ENCODE data around the gene HSPA12A. TPM values are rescaled to one million over a fixed set of nuclear protein-coding genes. Genes with fewer than 3 reads are reported as not detected.

The HSPA12A gene
- total RNA-seq, 2 donors from 2014 or later: 13.9 to 15.4 TPM

- H3K27me3 ChIP-seq (ENCODE audit: control insufficient read depth, insufficient read depth, low read length, poor library complexity, severe bottlenecking): no peaks in the 10 kb centered on the region
- Mint-ChIP-seq H3K9me3 (peaks cover 1% of the 10 kb centered on the region), H3K27ac (no peak overlapping the region), H3K27me3 (ENCODE audit: insufficient read depth) (no peaks in the 10 kb centered on the region), H3K4me1 (peaks cover 29% of the 10 kb centered on the region), H3K36me3 (ENCODE audit: low read depth) (no peaks in the 10 kb centered on the region), H3K4me3 (no peak overlapping the region)
- no peak overlapping the region for H3K27ac ChIP-seq (ENCODE audit: low read depth, low read length)
- H3K9me3 ChIP-seq (ENCODE audit: control insufficient read depth, low read length): no peaks in the 10 kb centered on the region
- no peak for DNase-seq
- WGBS, 2 experiments (ENCODE audit: insufficient coverage in 1 of 2, insufficient read length in 1 of 2): 94 to 96% methylated on average over 5 of the region's 5 CpGs
- no peak for TF ChIP-seq CTCF (conservative IDR thresholded peaks at IDR 0.05)
- no peak overlapping the region for H3K4me3 ChIP-seq (ENCODE audit: low read length)
- peaks cover 13% of the 10 kb centered on the region for H3K4me1 ChIP-seq (ENCODE audit: control insufficient read depth, insufficient read depth, low read length)
- no peak overlapping the region for H3K9ac ChIP-seq (ENCODE audit: extremely low read depth, low read length, poor library complexity, severe bottlenecking)
- no peaks in the 10 kb centered on the region for H3K36me3 ChIP-seq (ENCODE audit: control insufficient read depth, insufficient read depth, low read length)
Observed at GRCh38 chr10:116684781-116685180, 57.6 kb downstream of the HSPA12A start.

- Histone ChIP-seq H3K27ac (ENCODE audit: low read depth, low read length) (no peak overlapping the region), H3K4me3 (ENCODE audit: low read length) (no peak overlapping the region), H3K9me3 (ENCODE audit: control insufficient read depth, low read length) (no peaks in the 10 kb centered on the region), H3K4me1 (ENCODE audit: control insufficient read depth, insufficient read depth, low read length) (peaks cover 13% of the 10 kb centered on the region), H3K36me3 (ENCODE audit: control insufficient read depth, insufficient read depth, low read length) (no peaks in the 10 kb centered on the region), H3K27me3 (ENCODE audit: control insufficient read depth, insufficient read depth, low read length, poor library complexity, severe bottlenecking) (no peaks in the 10 kb centered on the region), H3K9ac (ENCODE audit: extremely low read depth, low read length, poor library complexity, severe bottlenecking) (no peak overlapping the region)
- Mint-ChIP-seq H3K4me3 (no peak overlapping the region), H3K9me3 (peaks cover 1% of the 10 kb centered on the region), H3K27me3 (ENCODE audit: insufficient read depth) (no peaks in the 10 kb centered on the region), H3K4me1 (peaks cover 28% of the 10 kb centered on the region), H3K27ac (no peak overlapping the region), H3K36me3 (ENCODE audit: low read depth) (no peaks in the 10 kb centered on the region)
- no peak for DNase-seq
- no peak for TF ChIP-seq CTCF (conservative IDR thresholded peaks at IDR 0.05)
- WGBS, 2 experiments (ENCODE audit: insufficient coverage in 1 of 2, insufficient read length in 1 of 2): 93 to 95% methylated on average over 9 to 11 of the region's 11 CpGs
Observed at GRCh38 chr10:116683821-116684220, 58.5 kb downstream of the HSPA12A start.

- Mint-ChIP-seq H3K4me1 (peaks cover 21% of the 10 kb centered on the region), H3K4me3 (no peak overlapping the region), H3K27ac (no peak overlapping the region), H3K36me3 (ENCODE audit: low read depth) (no peaks in the 10 kb centered on the region), H3K9me3 (peaks cover 1% of the 10 kb centered on the region), H3K27me3 (ENCODE audit: insufficient read depth) (no peaks in the 10 kb centered on the region)
- Histone ChIP-seq H3K9ac (ENCODE audit: extremely low read depth, low read length, poor library complexity, severe bottlenecking) (no peak overlapping the region), H3K4me3 (ENCODE audit: low read length) (no peak overlapping the region), H3K27ac (ENCODE audit: low read depth, low read length) (no peak overlapping the region), H3K27me3 (ENCODE audit: control insufficient read depth, insufficient read depth, low read length, poor library complexity, severe bottlenecking) (no peaks in the 10 kb centered on the region), H3K36me3 (ENCODE audit: control insufficient read depth, insufficient read depth, low read length) (no peaks in the 10 kb centered on the region), H3K9me3 (ENCODE audit: control insufficient read depth, low read length) (no peaks in the 10 kb centered on the region), H3K4me1 (ENCODE audit: control insufficient read depth, insufficient read depth, low read length) (peaks cover 10% of the 10 kb centered on the region)
- DNase-seq: no peak
- TF ChIP-seq CTCF (conservative IDR thresholded peaks at IDR 0.05): no peak
- 96 to 97% methylated on average over 8 to 9 of the region's 9 CpGs for WGBS, 2 experiments (ENCODE audit: insufficient coverage in 1 of 2, insufficient read length in 1 of 2)
Observed at GRCh38 chr10:116683166-116683565, 59.2 kb downstream of the HSPA12A start.

Data from endodermal cell (in vitro differentiated cells).